A549 treated with RU486 at 1 μM for 4 hours (cell line): ENCODE data around the gene NES. TPM values are rescaled to one million over a fixed set of nuclear protein-coding genes. Genes with fewer than 3 reads are reported as not detected.

Source experiments
- total RNA-seq: library from RNA; stranded (reverse); fragments of 200-300 nt; extraction: Qiagen RNA extraction; gene quantifications from 5 replicates; pipeline ENCODE4 v1.2.3, GENCODE V29; 2022; ENCODE audit warnings: low read depth

Gene NES
- 1.2 to 1.7 TPM (median 1.3 TPM) in 5 replicates for total RNA-seq

GRCh38 chr1:156676820-156677615 lies at the start of gene NES:
TSS of gene NES (minus strand) at chr1:156677407. CDS start at chr1:156677264, 143 bp downstream.

GRCh38 chr1:156705321-156705917 lies 28.2 kb upstream of the NES start, which contains the start of gene CRABP2:
TSS of gene CRABP2 (minus strand) at chr1:156705583. CDS start at chr1:156705446, 137 bp downstream.

GRCh38 chr1:156641761-156642264 lies 35.4 kb downstream of the NES start, which contains the start of gene BCAN:
TSS of gene BCAN (plus strand) at chr1:156642117. CDS start at chr1:156646055, 3,938 bp downstream.

GRCh38 chr1:156618853-156619581 lies 58.2 kb downstream of the NES start, which contains the start of gene HAPLN2:
TSS of gene HAPLN2 (plus strand) at chr1:156619415. CDS start at chr1:156623491, 4,076 bp downstream.

Other genes starting within 250 kb of the NES start
- gene MEF2D, start 176.6 kb downstream of the NES start, total RNA-seq, result 22.6 to 36.0 TPM (median 31.5 TPM) in 5 replicates
- gene IQGAP3, start 104.8 kb downstream of the NES start, total RNA-seq, result 11.6 to 18.6 TPM (median 15.8 TPM) in 5 replicates
- gene TTC24, start 97.7 kb downstream of the NES start, total RNA-seq, result not detected in 5 replicates
- gene NAXE, start 85.6 kb downstream of the NES start, total RNA-seq, result 136 to 185 TPM (median 163 TPM) in 5 replicates
- gene GPATCH4, start 75.9 kb downstream of the NES start, total RNA-seq, result 65.4 to 96.3 TPM (median 74.7 TPM) in 5 replicates
- gene HAPLN2, start 58.0 kb downstream of the NES start, total RNA-seq, result 0.13 to 0.14 TPM in 2 of 5 replicates, not detected in the others
- gene BCAN, start 35.3 kb downstream of the NES start, total RNA-seq, result 0.06 TPM in 1 of 5 replicates, not detected in the others
- 11.5 to 19.1 TPM (median 11.6 TPM) in 5 replicates for gene CRABP2, start 28.2 kb upstream of the NES start, total RNA-seq
- 19.5 to 25.1 TPM (median 23.8 TPM) in 5 replicates for gene METTL25B, start 51.1 kb upstream of the NES start, total RNA-seq
- 46.4 to 55.1 TPM (median 48.6 TPM) in 5 replicates for gene ISG20L2, start 51.4 kb upstream of the NES start, total RNA-seq
- gene MRPL24, start 63.7 kb upstream of the NES start, total RNA-seq, result 175 to 219 TPM (median 189 TPM) in 5 replicates
- gene HDGF, start 74.3 kb upstream of the NES start, total RNA-seq, result 455 to 489 TPM (median 463 TPM) in 5 replicates
- gene PRCC, start 90.1 kb upstream of the NES start, total RNA-seq, result 67.6 to 90.1 TPM (median 73.5 TPM) in 5 replicates
- gene SH2D2A, start 139.4 kb upstream of the NES start, total RNA-seq, result 2.1 to 5.6 TPM (median 3.6 TPM) in 5 replicates
- gene INSRR, start 181.7 kb upstream of the NES start, total RNA-seq, result not detected in 5 replicates
- 0.06 to 0.24 TPM (median 0.16 TPM) in 4 of 5 replicates, not detected in the other for gene NTRK1, start 183.5 kb upstream of the NES start, total RNA-seq
- 7.5 to 10.1 TPM (median 8.6 TPM) in 5 replicates for gene PEAR1, start 216.3 kb upstream of the NES start, total RNA-seq
- 0.13 to 0.48 TPM (median 0.22 TPM) in 5 replicates for gene LRRC71, start 243.2 kb upstream of the NES start, total RNA-seq